HS-27A (cell line): ENCODE measurements around the gene KPNA2.
"Not testable (repeated sequence)": the region's sequence is repeated elsewhere in the genome, so short reads cannot be mapped to it uniquely, and the experiment has no call there.

Experiments used
- DNase-seq: peaks from one replicate; pipeline ENCODE4 v3.0.0-alpha.2; 2012; ENCODE audit warnings: low read depth, missing footprints

Gene KPNA2

GRCh38 chr17:68035523-68036303, at the start of gene KPNA2:
TSS of gene KPNA2 (plus strand) at chr17:68035735. CDS start at chr17:68037133, 1,398 bp downstream.
- peak; percentile 85 for DNase-seq

DNA sequence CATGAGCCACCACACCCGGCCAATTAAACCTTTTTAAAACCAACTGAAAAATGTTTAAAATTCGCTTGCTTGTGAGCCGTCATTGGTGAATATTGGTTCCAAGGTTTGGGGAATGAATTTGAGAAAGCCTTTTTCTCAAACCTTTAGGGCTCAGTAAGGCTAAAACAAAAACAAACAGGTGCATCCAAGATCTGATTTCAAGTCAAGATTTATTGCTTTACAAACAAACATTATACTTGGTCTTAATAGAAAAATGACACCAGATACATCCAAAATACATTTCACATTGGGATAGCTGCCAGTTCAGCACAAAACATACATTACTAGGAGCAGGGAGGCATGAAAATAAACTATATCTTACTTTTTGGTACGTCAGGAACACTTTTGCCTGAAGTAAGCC, 44.6 kb upstream of the KPNA2 start:
- DNase-seq, result no peak

GRCh38 chr17:67992548-67993152, 42.9 kb upstream of the KPNA2 start:
- DNase-seq, result no peak

- DNase-seq, result no peak
These were observed 42.2 kb upstream of the KPNA2 start for GRCh38 chr17:67993153-67993997.

DNA sequence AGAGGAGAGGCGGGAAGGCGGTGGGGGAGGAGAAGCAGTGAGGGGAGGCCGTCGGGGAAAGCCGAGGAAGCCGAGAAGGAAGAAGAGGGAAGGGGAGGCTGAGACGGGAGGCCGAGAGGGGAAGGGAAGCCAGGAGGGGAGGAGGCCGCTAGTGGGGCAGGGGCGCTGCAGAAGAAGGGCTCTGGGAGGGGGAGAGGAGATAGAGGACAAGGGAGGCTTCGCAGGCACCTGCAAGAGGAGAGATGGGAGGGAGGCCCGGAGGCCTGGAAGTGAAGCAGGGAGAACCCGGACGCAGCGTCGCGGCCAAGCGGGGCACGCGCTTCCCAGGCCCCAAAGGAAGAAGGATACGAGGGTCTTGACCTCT, 41.6 kb upstream of the KPNA2 start:
- no peak for DNase-seq

DNA sequence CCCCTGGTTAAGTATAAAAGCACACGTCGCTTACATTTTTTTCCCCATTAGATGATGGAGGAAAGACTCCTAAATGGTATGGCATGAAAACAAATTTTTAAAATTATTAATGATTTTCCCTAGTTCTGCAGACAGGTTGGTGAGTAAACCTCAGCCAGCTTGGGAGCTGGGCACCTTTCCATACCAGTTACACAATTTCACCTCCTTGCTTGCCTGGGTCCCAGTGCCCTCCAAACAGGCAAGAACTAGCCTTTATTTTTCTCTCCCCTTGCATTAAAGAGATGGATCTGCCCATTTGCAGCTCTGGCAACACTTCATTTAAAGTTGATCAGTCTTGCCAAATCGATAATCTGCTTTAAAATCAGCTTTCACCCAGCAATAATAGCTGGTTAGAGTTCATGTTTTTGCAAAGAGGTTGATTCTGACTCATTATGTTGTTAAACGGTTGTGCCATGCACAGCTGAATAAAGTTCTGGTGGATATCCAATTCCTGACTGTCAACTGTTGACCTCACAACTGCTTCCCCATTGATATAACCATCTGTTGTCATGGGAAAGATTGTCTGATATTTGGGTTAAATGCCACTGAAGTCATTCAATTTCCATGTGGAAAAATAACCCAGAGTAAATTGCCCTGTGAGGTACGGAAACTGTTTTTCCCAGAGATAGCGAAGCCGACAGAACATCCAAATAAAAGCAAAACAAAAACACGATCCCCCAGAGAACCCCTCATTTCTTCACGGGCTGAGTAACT, 40.5 kb upstream of the KPNA2 start:
- no peak for DNase-seq

DNA sequence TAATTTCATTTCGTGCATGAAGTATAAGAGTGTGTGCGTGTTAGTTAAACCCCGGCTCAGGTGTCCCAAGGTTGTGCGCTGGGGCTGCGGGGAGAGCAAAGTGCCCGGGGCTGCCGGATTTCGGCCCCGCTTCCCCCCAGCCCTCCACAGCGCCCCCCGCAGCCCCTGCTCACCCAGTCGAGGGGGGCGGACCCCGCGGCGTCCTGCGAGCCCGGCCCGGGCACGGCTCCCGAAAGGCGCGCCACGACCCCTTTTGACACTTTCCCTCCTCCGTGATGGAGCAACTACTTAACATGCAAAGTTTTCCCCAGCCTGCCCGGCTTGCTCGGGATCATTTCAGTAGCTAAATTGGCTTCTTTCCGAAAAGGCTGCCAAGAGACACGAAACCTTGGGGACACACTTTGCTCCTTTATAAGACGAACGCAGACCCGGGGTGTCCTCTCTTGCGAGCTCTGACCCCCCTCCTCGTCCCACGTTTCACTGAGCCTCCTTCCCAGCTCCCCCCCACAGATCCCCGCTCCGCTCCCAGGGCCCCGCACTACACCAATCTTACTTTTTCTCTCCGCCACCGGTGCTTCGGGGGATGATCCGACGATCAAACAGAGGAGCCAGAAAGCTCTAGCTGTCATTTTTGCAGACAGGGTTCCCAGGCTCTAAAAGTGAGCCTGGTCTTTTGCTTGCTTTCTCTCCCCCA, 39.8 kb upstream of the KPNA2 start:
- DNase-seq, result no peak

GRCh38 chr17:67996301-67997171, 39.0 kb upstream of the KPNA2 start, which contains the start of gene C17orf58:
TSS of gene C17orf58 (minus strand) at chr17:67996469. CDS start at chr17:67996198, 271 bp downstream.
- DNase-seq, result not testable (repeated sequence)

GRCh38 chr17:67998466-67998865, 37.1 kb upstream of the KPNA2 start:
- no peak for DNase-seq

GRCh38 chr17:67999291-67999911, 36.1 kb upstream of the KPNA2 start:
- DNase-seq, result no peak

GRCh38 chr17:68004201-68004600, 31.3 kb upstream of the KPNA2 start:
- DNase-seq, result no peak

DNA sequence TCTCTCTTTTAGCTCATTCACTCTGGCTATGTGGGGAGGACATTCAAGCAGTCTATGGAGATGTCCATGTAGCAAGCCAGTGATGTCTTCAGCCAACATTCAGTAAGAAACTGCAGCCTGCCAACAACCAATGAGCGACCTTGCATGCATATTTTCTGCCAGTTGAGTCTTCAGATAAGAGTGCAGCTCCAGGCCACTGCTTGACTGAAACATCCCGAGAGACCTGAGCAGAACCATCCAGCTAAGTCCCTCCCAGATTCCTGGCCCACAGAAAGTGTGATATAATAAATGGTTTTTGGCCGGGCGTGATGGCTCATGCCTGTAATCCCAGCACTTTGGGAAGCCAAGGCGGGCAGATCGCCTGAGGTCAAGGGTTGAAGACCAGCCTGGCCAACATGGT, 28.7 kb upstream of the KPNA2 start:
- no peak for DNase-seq

DNA sequence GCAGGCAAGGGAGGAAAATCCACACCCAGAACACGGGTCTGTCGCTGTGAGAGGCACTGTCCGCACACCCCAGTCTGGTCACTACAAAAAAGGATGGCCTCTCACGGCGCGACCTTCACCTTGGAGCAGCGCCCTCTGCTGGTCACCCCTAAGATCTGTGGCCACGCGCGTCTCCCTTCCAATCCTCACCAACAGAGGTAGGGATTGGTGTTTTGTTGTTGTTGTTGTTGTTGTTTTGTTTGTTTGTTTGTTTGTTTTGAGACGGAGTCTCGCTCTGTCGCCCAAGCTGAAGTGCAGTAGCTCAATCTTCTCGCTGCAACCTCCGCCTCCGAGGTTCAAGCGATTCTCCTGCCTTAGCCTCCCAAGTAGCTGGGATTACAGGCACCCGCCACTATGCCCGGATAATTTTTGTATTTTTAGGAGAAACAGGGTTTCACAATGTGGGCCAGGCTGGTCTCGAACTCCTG, 24.3 kb upstream of the KPNA2 start:
- no peak for DNase-seq

GRCh38 chr17:68013385-68013784, 22.1 kb upstream of the KPNA2 start:
- DNase-seq, result no peak

DNA sequence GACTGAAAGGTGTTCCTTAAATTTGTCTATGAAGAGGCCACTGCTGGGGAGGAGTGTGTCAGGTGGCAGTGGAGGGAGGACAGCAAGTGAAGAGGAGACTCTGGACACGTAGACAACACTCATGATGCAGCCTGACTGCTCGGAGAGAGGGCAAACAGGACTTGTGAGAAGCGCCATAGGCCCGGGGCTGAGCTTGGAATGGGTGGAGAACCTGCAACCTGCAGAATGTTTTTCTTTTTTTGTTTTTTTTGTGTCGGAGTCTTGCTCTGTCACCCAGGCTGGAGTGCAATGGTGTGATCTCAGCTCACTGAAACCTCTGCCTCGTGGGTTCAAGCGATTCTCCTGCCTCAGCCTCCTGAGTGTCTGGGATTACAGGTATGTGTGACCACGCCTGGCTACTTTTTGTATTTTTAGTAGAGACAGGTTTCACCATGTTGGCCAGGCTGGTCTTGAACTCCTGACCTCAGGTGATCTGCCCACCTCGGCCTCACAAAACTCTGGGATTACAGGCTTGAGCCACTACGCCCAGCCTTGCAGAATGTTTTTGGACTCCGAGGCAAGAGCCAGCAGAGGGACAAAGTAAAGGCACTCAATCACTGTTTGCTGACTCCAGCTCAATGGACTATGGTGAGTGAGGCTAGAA, 20.3 kb upstream of the KPNA2 start:
- no peak for DNase-seq

DNA sequence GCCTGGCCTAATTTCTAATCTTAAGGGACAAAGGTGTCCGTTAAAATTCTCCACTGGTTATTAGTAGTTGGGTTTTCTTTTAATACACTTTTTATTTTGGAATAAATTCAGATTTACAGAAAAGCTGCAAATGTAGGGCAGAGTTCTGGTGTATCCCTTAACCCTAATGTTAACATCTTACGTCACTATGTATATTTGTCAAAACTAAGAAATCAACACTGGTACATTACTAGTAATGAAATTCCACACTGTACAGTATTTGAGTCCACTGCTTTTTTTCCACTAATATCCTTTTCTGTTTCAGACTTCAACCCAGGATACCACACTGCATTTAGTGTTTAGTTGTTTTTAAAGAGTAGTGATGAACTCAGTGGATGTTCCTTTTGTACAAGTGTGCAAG, 18.7 kb upstream of the KPNA2 start:
- no peak for DNase-seq

GRCh38 chr17:68018493-68018892, 17.0 kb upstream of the KPNA2 start:
- DNase-seq, result not testable (repeated sequence)

GRCh38 chr17:68019336-68019674, 16.2 kb upstream of the KPNA2 start:
- no peak for DNase-seq

GRCh38 chr17:68019675-68020408, 15.7 kb upstream of the KPNA2 start:
- DNase-seq, result peak; percentile 90
